KMS-11 (cell line): ENCODE measurements around the gene SFXN3.

Experiments
- H2AFZ ChIP-seq: fragments of 200-600 bp; sonication (generic); 2 replicates; pipeline ENCODE4 v1.6.1; 2016; ENCODE audit warnings: antibody characterized with exemption, mixed run types, low read depth
- H3K27ac ChIP-seq: fragments of 200-600 bp; sonication (generic); 2 replicates; pipeline ENCODE4 v1.6.1; 2016; ENCODE audit warnings: mild to moderate bottlenecking, mixed run types
- H3K27me3 ChIP-seq: fragments of 200-600 bp; sonication (generic); 2 replicates; pipeline ENCODE4 v1.6.1; 2017; ENCODE audit warnings: mild to moderate bottlenecking, low read depth, mixed run types, moderate library complexity; ENCODE audit not compliant: insufficient read depth
- H3K36me3 ChIP-seq: fragments of 200-600 bp; sonication (generic); 2 replicates; pipeline ENCODE4 v1.6.1; 2017; ENCODE audit warnings: mild to moderate bottlenecking, mixed run types; ENCODE audit not compliant: insufficient read depth
- H3K4me1 ChIP-seq: fragments of 200-600 bp; sonication (generic); 2 replicates; pipeline ENCODE4 v1.6.1; 2016; ENCODE audit warnings: mild to moderate bottlenecking, low read depth, mixed run types; ENCODE audit not compliant: poor library complexity, severe bottlenecking
- H3K4me2 ChIP-seq: fragments of 200-600 bp; sonication (generic); 2 replicates; pipeline ENCODE4 v1.7.0; 2016; ENCODE audit warnings: mild to moderate bottlenecking, mixed run types
- H3K4me3 ChIP-seq: fragments of 200-600 bp; sonication (generic); IDR thresholded peaks from 2 replicates; pipeline ENCODE4 v1.6.1; 2017; ENCODE audit warnings: low read depth, low read length, mixed read lengths; ENCODE audit not compliant: insufficient read depth
- H3K79me2 ChIP-seq: fragments of 200-600 bp; sonication (generic); 2 replicates; pipeline ENCODE4 v1.6.1; 2016; ENCODE audit warnings: low read depth, mixed run types; ENCODE audit not compliant: insufficient read depth
- H3K9ac ChIP-seq: fragments of 200-600 bp; sonication (generic); 2 replicates; pipeline ENCODE4 v1.6.1; 2016; ENCODE audit warnings: mild to moderate bottlenecking, mixed run types
- H4K20me1 ChIP-seq: fragments of 200-600 bp; sonication (generic); 2 replicates; pipeline ENCODE4 v1.6.1; 2016; ENCODE audit warnings: mild to moderate bottlenecking, mixed run types; ENCODE audit not compliant: insufficient read depth
- CTCF ChIP-seq: fragments of 200-600 bp; sonication (generic); conservative IDR thresholded peaks from 2 replicates; pipeline ENCODE4 v1.6.1; 2017; ENCODE audit warnings: low read depth, mild to moderate bottlenecking, antibody characterized with exemption, low read length, moderate library complexity, mixed read lengths

The SFXN3 gene

GRCh38 chr10:101031128-101031795 is at the start of gene SFXN3, which contains the start of gene PDZD7:
Gene SFXN3, plus strand, starts transcription at chr10:101031234. Its CDS starts 3,461 bp downstream, at chr10:101034695.
Gene PDZD7, minus strand, starts transcription at chr10:101031129. Its CDS starts 910 bp downstream, at chr10:101030219.
- Histone ChIP-seq H3K4me3 (no peak within 1 kb of the TSS), H2AFZ (peak within 1 kb of the TSS; percentile 92), H4K20me1 (no peaks in the 10 kb centered on the region), H3K79me2 (no peaks in the 10 kb centered on the region), H3K27ac (no peak within 1 kb of the TSS), H3K9ac (no peak within 1 kb of the TSS; the same call in 1 of the 2 replicates), H3K27me3 (peaks cover 22% of the 10 kb centered on the region; the same call in 1 of the 2 replicates), H3K4me1 (no peaks in the 10 kb centered on the region), H3K4me2 (peak within 1 kb of the TSS; percentile 95), H3K36me3 (no peaks in the 10 kb centered on the region)
- no peak for TF ChIP-seq CTCF

GRCh38 chr10:100982916-100983830 is 47.9 kb upstream of the SFXN3 start:
- H3K4me2 ChIP-seq, result no peak overlapping the region
- no peak overlapping the region for H3K27ac ChIP-seq
- TF ChIP-seq CTCF, result no peak
- peaks cover 9% of the 10 kb centered on the region for H3K4me1 ChIP-seq
- no peaks in the 10 kb centered on the region for H3K36me3 ChIP-seq
- H3K4me3 ChIP-seq, result no peak overlapping the region
- H3K79me2 ChIP-seq, result peaks cover 9% of the 10 kb centered on the region
- H3K9ac ChIP-seq, result no peak overlapping the region
- H2AFZ ChIP-seq, result no peak overlapping the region
- no peaks in the 10 kb centered on the region for H3K27me3 ChIP-seq
- no peaks in the 10 kb centered on the region for H4K20me1 ChIP-seq

- Histone ChIP-seq H3K4me1 (peaks cover 18% of the 10 kb centered on the region), H3K27ac (no peak overlapping the region), H3K27me3 (no peaks in the 10 kb centered on the region), H3K9ac (no peak overlapping the region), H3K79me2 (peaks cover 18% of the 10 kb centered on the region), H4K20me1 (no peaks in the 10 kb centered on the region), H2AFZ (no peak overlapping the region), H3K4me2 (no peak overlapping the region), H3K4me3 (no peak overlapping the region), H3K36me3 (no peaks in the 10 kb centered on the region)
- TF ChIP-seq CTCF, result no peak
Observed at GRCh38 chr10:100983868-100984671, 47.0 kb upstream of the SFXN3 start.

- Histone ChIP-seq H3K79me2 (peaks cover 25% of the 10 kb centered on the region), H2AFZ (no peak overlapping the region), H3K36me3 (no peaks in the 10 kb centered on the region; the same call in 1 of the 2 replicates), H3K9ac (no peak overlapping the region), H3K4me3 (no peak overlapping the region), H3K4me2 (no peak overlapping the region), H3K27me3 (no peaks in the 10 kb centered on the region), H4K20me1 (no peaks in the 10 kb centered on the region), H3K27ac (no peak overlapping the region), H3K4me1 (peaks cover 24% of the 10 kb centered on the region)
- TF ChIP-seq CTCF, result no peak
Observed at GRCh38 chr10:100984672-100985177, 46.3 kb upstream of the SFXN3 start.
